ENCODE data around the gene FTO.
"Not testable (repeated sequence)": the region's sequence is repeated elsewhere in the genome, so short reads cannot be mapped to it uniquely, and the experiment has no call there.

FTO gene

GRCh38 chr16:53703590-53704444 lies at the start of gene FTO, which contains the start of gene RPGRIP1L:
Gene FTO, plus strand, starts transcription at chr16:53704156.
Gene RPGRIP1L, minus strand, starts transcription at chr16:53703859. Its CDS starts 3,136 bp downstream, at chr16:53700723.
- peak; percentile 99 to 100 for DNase-seq

GRCh38 chr16:53654946-53655345 lies 49.0 kb upstream of the FTO start:
- no peak for DNase-seq

- no peak for DNase-seq
Measured at GRCh38 chr16:53662072-53662471, 41.9 kb upstream of the FTO start.

- no peak for DNase-seq
Measured at GRCh38 chr16:53664724-53665345, 39.1 kb upstream of the FTO start.

- no peak for DNase-seq
Measured at GRCh38 chr16:53666786-53667415, 37.1 kb upstream of the FTO start.

- no peak for DNase-seq
Measured at GRCh38 chr16:53668869-53669268, 35.1 kb upstream of the FTO start.

GRCh38 chr16:53672461-53672860 lies 31.5 kb upstream of the FTO start:
- DNase-seq: peak; percentile 45 to 71

- no peak for DNase-seq
Measured at GRCh38 chr16:53673189-53673588, 30.8 kb upstream of the FTO start.

GRCh38 chr16:53678155-53678554 lies 25.8 kb upstream of the FTO start:
- DNase-seq: no peak

GRCh38 chr16:53678756-53679343 lies 25.1 kb upstream of the FTO start:
- no peak for DNase-seq

GRCh38 chr16:53680756-53681155 lies 23.2 kb upstream of the FTO start:
- no peak for DNase-seq

- DNase-seq: no peak
Measured at GRCh38 chr16:53681354-53681753, 22.6 kb upstream of the FTO start.

- not testable (repeated sequence) for DNase-seq
Measured at GRCh38 chr16:53685334-53685733, 18.6 kb upstream of the FTO start.

- no peak for DNase-seq
Measured at GRCh38 chr16:53686710-53687109, 17.2 kb upstream of the FTO start.

GRCh38 chr16:53689636-53690035 lies 14.3 kb upstream of the FTO start:
- DNase-seq: no peak

- DNase-seq: no peak
Measured at GRCh38 chr16:53690771-53691170, 13.2 kb upstream of the FTO start.

- DNase-seq: no peak
Measured at GRCh38 chr16:53692146-53692545, 11.8 kb upstream of the FTO start.

- no peak for DNase-seq
Measured at GRCh38 chr16:53693320-53693719, 10.6 kb upstream of the FTO start.

- DNase-seq: no peak
Measured at GRCh38 chr16:53695070-53695469, 8.9 kb upstream of the FTO start.

GRCh38 chr16:53698271-53698670 lies 5.7 kb upstream of the FTO start:
- not testable (repeated sequence) for DNase-seq

GRCh38 chr16:53704445-53704813 lies 473 bp downstream of the FTO start:
- peak in 1 of 2 experiments; percentile 21 for DNase-seq

GRCh38 chr16:53707671-53708070 lies 3.7 kb downstream of the FTO start:
- no peak for DNase-seq

GRCh38 chr16:53708490-53708889 lies 4.5 kb downstream of the FTO start:
- DNase-seq: no peak
